ENCODE measurements around the gene SDK1. TPM values are rescaled to one million over a fixed set of nuclear protein-coding genes. Genes with fewer than 3 reads are reported as not detected.

The SDK1 gene
- total and polyA plus RNA-seq, 2 donors (not counting 3 experiments of a cell fraction or from before 2014, with no cell fraction given) = 1.6 to 3.9 TPM

DNA sequence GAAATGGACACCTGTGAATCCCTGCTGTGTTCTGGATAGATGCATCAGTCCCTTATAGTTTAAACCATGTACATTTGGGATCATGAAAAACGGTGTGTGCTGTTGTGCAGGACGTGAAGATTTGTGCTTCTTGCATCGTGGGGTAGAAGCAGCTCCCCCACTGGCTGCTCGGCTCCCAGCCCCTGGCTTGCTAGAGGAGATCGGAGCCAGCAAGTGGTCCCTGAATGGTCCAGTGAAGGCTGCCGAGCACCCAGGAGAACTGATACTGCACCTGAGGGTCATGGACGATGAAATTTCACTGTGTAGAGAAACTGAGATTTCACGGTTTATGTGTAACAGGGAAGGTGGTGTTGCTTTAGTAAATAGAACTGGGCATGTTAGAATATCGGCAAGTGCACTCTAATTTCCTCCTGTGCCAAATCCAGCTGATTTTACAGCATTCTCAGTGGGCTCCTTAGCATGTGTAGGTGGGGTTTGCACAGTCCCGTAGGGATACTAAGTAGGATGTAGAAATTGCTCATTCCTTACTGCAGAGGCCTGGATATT is 726.0 kb downstream of the SDK1 start:
- no peak overlapping the region for H3K4me3 ChIP-seq (replicated peaks in 1 of 3; ENCODE audit: insufficient read depth in 1 of 3, low read depth in 1 of 3, low read length in 3 of 3)
- no peaks in the 10 kb centered on the region for H3K27me3 ChIP-seq (ENCODE audit: control insufficient read depth in 2 of 2, insufficient read depth in 2 of 2, low read length in 2 of 2)
- BruUV-seq (replicated peaks) = no TSS peak
- no peak overlapping the region for H3K9ac ChIP-seq (replicated peaks; ENCODE audit: extremely low read depth, insufficient read depth, low read length)
- DNase-seq (ENCODE audit: low read depth, low spot score) (no peak), FAIRE-seq (no peak)
- H3K9me1 ChIP-seq (replicated peaks; ENCODE audit: control insufficient read depth, extremely low read depth, insufficient read depth, low read length) = no peaks in the 10 kb centered on the region
- H3K4me1 ChIP-seq (ENCODE audit: control insufficient read depth, extremely low read depth, insufficient read depth, low read length) = no peaks in the 10 kb centered on the region
- TF ChIP-seq, protein P1, sequence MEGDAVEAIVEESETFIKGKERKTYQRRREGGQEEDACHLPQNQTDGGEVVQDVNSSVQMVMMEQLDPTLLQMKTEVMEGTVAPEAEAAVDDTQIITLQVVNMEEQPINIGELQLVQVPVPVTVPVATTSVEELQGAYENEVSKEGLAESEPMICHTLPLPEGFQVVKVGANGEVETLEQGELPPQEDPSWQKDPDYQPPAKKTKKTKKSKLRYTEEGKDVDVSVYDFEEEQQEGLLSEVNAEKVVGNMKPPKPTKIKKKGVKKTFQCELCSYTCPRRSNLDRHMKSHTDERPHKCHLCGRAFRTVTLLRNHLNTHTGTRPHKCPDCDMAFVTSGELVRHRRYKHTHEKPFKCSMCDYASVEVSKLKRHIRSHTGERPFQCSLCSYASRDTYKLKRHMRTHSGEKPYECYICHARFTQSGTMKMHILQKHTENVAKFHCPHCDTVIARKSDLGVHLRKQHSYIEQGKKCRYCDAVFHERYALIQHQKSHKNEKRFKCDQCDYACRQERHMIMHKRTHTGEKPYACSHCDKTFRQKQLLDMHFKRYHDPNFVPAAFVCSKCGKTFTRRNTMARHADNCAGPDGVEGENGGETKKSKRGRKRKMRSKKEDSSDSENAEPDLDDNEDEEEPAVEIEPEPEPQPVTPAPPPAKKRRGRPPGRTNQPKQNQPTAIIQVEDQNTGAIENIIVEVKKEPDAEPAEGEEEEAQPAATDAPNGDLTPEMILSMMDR (IDR thresholded peaks at IDR 0.05; ENCODE audit: extremely low read depth in 1 of 2, insufficient read depth in 1 of 2, low read depth in 1 of 2, low read length in 2 of 2) = no peak
- TF ChIP-seq JUN (IDR thresholded peaks at IDR 0.05; ENCODE audit: borderline replicate concordance, insufficient read depth, insufficient read length, low read depth) = no peak
- no peak for TF ChIP-seq FOS (IDR thresholded peaks at IDR 0.05; ENCODE audit: borderline replicate concordance, insufficient read depth, low read length)
- TF ChIP-seq MYC (IDR thresholded peaks at IDR 0.05; ENCODE audit: low read depth, low read length) = no peak
- TF ChIP-seq, protein P2, sequence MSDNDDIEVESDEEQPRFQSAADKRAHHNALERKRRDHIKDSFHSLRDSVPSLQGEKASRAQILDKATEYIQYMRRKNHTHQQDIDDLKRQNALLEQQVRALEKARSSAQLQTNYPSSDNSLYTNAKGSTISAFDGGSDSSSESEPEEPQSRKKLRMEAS (IDR thresholded peaks at IDR 0.05; ENCODE audit: insufficient read depth, insufficient read length) = no peak
- no peak for TF ChIP-seq EZH2 (IDR thresholded peaks at IDR 0.05; ENCODE audit: borderline replicate concordance, low read depth, low read length, severe bottlenecking)
- TF ChIP-seq POLR2AphosphoS5 (IDR thresholded peaks at IDR 0.05; ENCODE audit: insufficient read depth, low read depth, low read length) = no peak
- TF ChIP-seq POLR2A (IDR thresholded peaks at IDR 0.05; ENCODE audit: low read depth, low read length) = no peak
- TF ChIP-seq GATA2 (IDR thresholded peaks at IDR 0.05; ENCODE audit: insufficient read depth, insufficient read length, low read depth, low read length) = no peak
- H4K20me1 ChIP-seq (replicated peaks; ENCODE audit: control insufficient read depth, extremely low read depth, insufficient read depth, low read length) = no peaks in the 10 kb centered on the region
- H2AFZ ChIP-seq (ENCODE audit: low read depth, low read length) = no peak overlapping the region
- intact Hi-C loops (cut with micrococcal nuclease) (no loop called here), dilution Hi-C loops (cut with MboI; ENCODE audit: extremely low pct_ligation_motif_present, low sequenced_read_pairs) (no loop called here)
- H3K36me3 ChIP-seq (ENCODE audit: control insufficient read depth in 2 of 2, extremely low read depth in 1 of 2, insufficient read depth in 2 of 2, low read length in 2 of 2) = no peaks in the 10 kb centered on the region
- POLR2A ChIA-PET = no interaction called here
- H3K79me2 ChIP-seq (ENCODE audit: control insufficient read depth, insufficient read depth, low read length) = no peaks in the 10 kb centered on the region
- no peak overlapping the region for H3K27ac ChIP-seq (ENCODE audit: insufficient read depth, low read depth, low read length)
- no peaks in the 10 kb centered on the region for H3K9me3 ChIP-seq (replicated peaks; ENCODE audit: control insufficient read depth, insufficient read depth, low read length)
- CTCF ChIA-PET = no interaction called here
- H3K4me2 ChIP-seq (ENCODE audit: insufficient read depth, low read length) = no peak overlapping the region

Data from endothelial cell of umbilical vein (primary cell).